ENCODE measurements around the gene SCAF11. TPM values are rescaled to one million over a fixed set of nuclear protein-coding genes. Genes with fewer than 3 reads are reported as not detected.

The SCAF11 gene
- total RNA-seq, 1 donor from 2014 or later: 107 TPM

DNA sequence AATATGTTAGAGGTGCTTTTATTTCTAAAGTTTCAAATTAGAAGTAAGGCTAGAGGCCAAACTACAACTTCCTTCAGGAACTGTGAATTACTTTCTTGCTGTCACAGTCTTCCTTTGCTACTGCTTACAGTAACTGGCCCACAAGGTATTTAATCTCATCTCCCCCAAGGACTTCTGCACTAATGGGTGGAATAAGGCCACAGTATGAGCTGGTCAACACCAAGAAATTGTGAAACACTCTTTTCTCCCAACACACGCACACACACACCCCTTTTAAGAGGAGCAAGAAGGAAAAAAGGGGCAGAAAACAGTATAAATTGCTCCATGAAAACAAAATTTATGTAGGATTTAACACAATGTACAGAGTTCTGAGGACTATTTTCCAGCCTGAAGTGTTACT lies 45.6 kb downstream of the SCAF11 start:
- Mint-ChIP-seq H3K27ac (no peak overlapping the region), H3K36me3 (peaks cover 40% of the 10 kb centered on the region), H3K4me3 (no peak overlapping the region), H3K4me1 (ENCODE audit: unreplicated experiment) (peaks cover 4% of the 10 kb centered on the region), H3K27me3 (no peaks in the 10 kb centered on the region), H3K9me3 (no peaks in the 10 kb centered on the region)
- TF ChIP-seq, protein P1, sequence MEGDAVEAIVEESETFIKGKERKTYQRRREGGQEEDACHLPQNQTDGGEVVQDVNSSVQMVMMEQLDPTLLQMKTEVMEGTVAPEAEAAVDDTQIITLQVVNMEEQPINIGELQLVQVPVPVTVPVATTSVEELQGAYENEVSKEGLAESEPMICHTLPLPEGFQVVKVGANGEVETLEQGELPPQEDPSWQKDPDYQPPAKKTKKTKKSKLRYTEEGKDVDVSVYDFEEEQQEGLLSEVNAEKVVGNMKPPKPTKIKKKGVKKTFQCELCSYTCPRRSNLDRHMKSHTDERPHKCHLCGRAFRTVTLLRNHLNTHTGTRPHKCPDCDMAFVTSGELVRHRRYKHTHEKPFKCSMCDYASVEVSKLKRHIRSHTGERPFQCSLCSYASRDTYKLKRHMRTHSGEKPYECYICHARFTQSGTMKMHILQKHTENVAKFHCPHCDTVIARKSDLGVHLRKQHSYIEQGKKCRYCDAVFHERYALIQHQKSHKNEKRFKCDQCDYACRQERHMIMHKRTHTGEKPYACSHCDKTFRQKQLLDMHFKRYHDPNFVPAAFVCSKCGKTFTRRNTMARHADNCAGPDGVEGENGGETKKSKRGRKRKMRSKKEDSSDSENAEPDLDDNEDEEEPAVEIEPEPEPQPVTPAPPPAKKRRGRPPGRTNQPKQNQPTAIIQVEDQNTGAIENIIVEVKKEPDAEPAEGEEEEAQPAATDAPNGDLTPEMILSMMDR (conservative IDR thresholded peaks at IDR 0.05): no peak
- no peak for DNase-seq (ENCODE audit: extremely low spot score, unreplicated experiment)

DNA sequence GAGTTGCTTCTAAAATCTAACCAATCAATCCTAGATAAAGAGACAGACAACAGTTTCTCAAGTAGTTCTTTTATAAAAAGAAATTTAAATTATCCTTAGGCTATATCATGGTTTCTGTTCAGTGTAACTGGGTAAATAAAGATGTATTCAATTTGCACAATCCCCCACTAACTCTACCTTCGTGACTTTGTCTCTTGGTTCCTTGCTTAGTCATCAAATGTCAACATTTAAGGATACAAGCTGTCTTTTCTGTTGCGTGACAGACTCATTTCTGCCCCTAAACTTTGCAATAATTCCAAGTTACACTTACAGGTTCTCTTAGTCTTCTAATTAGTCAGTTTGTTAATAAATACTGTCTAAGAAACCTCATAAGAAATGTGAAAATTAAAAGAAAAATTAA lies 50.6 kb downstream of the SCAF11 start:
- Mint-ChIP-seq H3K36me3 (peaks cover 38% of the 10 kb centered on the region), H3K9me3 (no peaks in the 10 kb centered on the region), H3K4me3 (no peak overlapping the region), H3K27me3 (no peaks in the 10 kb centered on the region), H3K4me1 (ENCODE audit: unreplicated experiment) (peaks cover 2% of the 10 kb centered on the region), H3K27ac (no peak overlapping the region)
- no peak for DNase-seq (ENCODE audit: extremely low spot score, unreplicated experiment)
- TF ChIP-seq, protein P1 (conservative IDR thresholded peaks at IDR 0.05): no peak

DNA sequence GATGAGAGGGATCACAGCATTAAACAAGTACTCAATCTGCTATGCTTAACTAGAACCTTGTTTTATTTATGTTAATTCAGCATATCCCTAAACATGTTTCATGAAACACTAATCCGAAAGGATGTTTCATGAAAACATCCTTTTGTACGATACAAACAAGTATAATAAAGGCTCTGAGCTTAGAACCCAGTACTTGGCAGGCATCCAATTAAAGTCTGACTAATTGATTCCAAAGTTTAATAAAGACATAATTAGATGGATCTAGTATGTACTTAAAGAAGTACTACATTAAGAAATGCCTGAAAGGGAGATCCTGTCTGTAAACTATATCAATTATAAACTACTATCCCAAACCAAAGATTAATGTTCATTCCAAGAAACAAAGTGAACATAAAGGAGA lies 51.8 kb downstream of the SCAF11 start:
- Mint-ChIP-seq H3K27me3 (no peaks in the 10 kb centered on the region), H3K4me1 (ENCODE audit: unreplicated experiment) (no peaks in the 10 kb centered on the region), H3K9me3 (no peaks in the 10 kb centered on the region), H3K36me3 (peaks cover 34% of the 10 kb centered on the region), H3K27ac (no peak overlapping the region), H3K4me3 (no peak overlapping the region)
- TF ChIP-seq, protein P1 (conservative IDR thresholded peaks at IDR 0.05): no peak
- DNase-seq (ENCODE audit: extremely low spot score, unreplicated experiment): no peak

DNA sequence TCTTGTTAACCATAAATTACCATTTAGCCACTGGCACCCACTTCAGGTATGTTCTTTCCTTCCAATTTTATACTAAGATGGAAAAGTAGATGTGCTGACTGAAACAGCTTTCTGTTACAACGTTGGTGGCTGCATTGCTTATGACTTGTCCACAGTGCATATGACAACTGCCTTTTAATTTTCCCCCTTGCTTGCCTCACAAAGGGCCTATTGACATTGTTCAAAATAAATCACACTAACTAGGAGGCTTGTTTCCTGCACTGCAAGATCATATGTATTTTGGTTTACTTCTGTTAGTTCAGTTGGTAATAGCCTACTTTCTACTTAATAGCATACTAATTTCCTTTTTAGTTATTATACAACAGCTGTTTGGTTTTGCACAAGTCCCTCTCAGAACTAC lies 55.4 kb downstream of the SCAF11 start:
- H3K9me3 Mint-ChIP-seq: no peaks in the 10 kb centered on the region
- peaks cover 21% of the 10 kb centered on the region for H3K36me3 Mint-ChIP-seq
- TF ChIP-seq, protein P1 (conservative IDR thresholded peaks at IDR 0.05): no peak
- DNase-seq (ENCODE audit: extremely low spot score, unreplicated experiment): no peak
- no peak overlapping the region for H3K4me3 Mint-ChIP-seq
- H3K27me3 Mint-ChIP-seq: no peaks in the 10 kb centered on the region
- H3K27ac Mint-ChIP-seq: no peak overlapping the region
- H3K4me1 Mint-ChIP-seq (ENCODE audit: unreplicated experiment): no peaks in the 10 kb centered on the region

DNA sequence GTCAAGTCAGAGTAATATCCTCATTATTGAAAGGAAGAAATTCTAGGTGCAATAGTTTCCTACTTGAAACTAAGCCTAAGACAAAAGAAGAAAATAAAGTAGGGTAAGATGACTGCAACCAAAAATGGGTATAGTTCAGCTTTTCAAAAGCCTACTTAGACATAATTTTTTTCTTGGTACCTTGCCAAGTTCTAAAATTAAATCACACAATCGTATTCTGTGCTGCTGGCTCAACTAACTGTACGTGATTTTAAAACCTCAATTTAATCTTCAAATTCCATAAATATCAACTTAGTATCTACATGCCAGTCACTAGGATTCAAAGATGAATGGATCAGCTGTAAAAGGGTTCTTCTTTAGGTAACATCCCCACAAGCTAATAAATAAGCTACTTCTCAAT lies 56.9 kb downstream of the SCAF11 start:
- Mint-ChIP-seq H3K9me3 (no peaks in the 10 kb centered on the region), H3K27me3 (no peaks in the 10 kb centered on the region), H3K27ac (no peak overlapping the region), H3K36me3 (peaks cover 30% of the 10 kb centered on the region), H3K4me1 (ENCODE audit: unreplicated experiment) (no peaks in the 10 kb centered on the region), H3K4me3 (no peak overlapping the region)
- TF ChIP-seq, protein P1 (conservative IDR thresholded peaks at IDR 0.05): no peak
- no peak for DNase-seq (ENCODE audit: extremely low spot score, unreplicated experiment)

DNA sequence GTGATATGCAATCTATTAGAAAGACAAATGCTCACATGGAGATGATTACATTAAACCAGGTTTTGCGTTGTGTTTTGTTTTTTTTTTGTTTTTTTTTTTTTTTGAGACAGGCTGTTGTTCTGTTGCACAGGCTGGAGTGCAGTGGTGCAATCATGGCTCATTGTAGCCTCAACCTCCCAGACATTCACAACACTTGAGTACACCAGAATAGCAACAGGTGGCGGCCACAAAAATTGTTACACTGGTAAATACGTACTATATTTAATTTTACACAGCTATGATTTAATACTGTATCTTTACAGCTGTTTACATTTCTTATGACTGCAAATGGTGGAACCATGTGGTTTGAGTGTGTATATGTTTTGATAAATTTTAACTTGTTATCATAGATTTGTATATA lies 60.0 kb downstream of the SCAF11 start:
- Mint-ChIP-seq H3K27ac (no peak overlapping the region), H3K4me3 (no peak overlapping the region), H3K4me1 (ENCODE audit: unreplicated experiment) (no peaks in the 10 kb centered on the region), H3K36me3 (peaks cover 39% of the 10 kb centered on the region), H3K9me3 (no peaks in the 10 kb centered on the region), H3K27me3 (no peaks in the 10 kb centered on the region)
- DNase-seq (ENCODE audit: extremely low spot score, unreplicated experiment): no peak
- TF ChIP-seq, protein P1 (conservative IDR thresholded peaks at IDR 0.05): no peak
